ENCODE data around the gene MYPN.

GRCh38 chr10:68084469-68084868, 24.8 kb upstream of the MYPN start:
- TF ChIP-seq CTCF (conservative IDR thresholded peaks at IDR 0.05; ENCODE audit: low read depth, low read length): no peak
- TF ChIP-seq EZH2 (IDR thresholded peaks at IDR 0.05; ENCODE audit: low read length, unreplicated experiment): no peak
- TF ChIP-seq EZH2phosphoT487 (IDR thresholded peaks at IDR 0.05; ENCODE audit: borderline replicate concordance, low read length): no peak

Data from PC-3 (cell line).